Brain microvascular endothelial cell (primary cell): ENCODE results near the gene FMO4.

Experiments
- DNase-seq: peaks from one replicate; pipeline ENCODE4 v3.0.0-alpha.2; 2020
- H3K27ac ChIP-seq: fragments of 250-450 bp; sonication (Bioruptor Pico); 2 replicates; pipeline ENCODE4 v1.5.1; 2020; ENCODE audit warnings: mild to moderate bottlenecking, moderate library complexity
- H3K27me3 ChIP-seq: fragments of 250-450 bp; sonication (Bioruptor Pico); replicated peaks from 2 replicates; pipeline ENCODE4 v1.5.1; 2020; ENCODE audit warnings: mild to moderate bottlenecking
- H3K36me3 ChIP-seq: fragments of 250-450 bp; sonication (Bioruptor Pico); replicated peaks from 2 replicates; pipeline ENCODE4 v1.5.1; 2020; ENCODE audit warnings: mild to moderate bottlenecking
- H3K4me3 ChIP-seq: 2 replicates; pipeline ENCODE4 v1.5.1; 2011; ENCODE audit warnings: low read depth, mild to moderate bottlenecking, control low read depth, low read length, moderate library complexity
- in situ Hi-C: cut with HindIII; loops from 2 replicates; pipeline ENCODE4 v1.10.0; 2017; ENCODE audit warnings: low sequenced_read_pairs, low pct_ligation_motif_present
- TF ChIP-seq, protein P1 (sequence below): IDR thresholded peaks from 2 replicates; pipeline ENCODE4 v1.5.1; 2011; ENCODE audit warnings: low read depth, mild to moderate bottlenecking, moderate library complexity, low read length, control low read depth, inconsistent platforms; ENCODE audit errors: missing control alignments

FMO4 gene

DNA sequence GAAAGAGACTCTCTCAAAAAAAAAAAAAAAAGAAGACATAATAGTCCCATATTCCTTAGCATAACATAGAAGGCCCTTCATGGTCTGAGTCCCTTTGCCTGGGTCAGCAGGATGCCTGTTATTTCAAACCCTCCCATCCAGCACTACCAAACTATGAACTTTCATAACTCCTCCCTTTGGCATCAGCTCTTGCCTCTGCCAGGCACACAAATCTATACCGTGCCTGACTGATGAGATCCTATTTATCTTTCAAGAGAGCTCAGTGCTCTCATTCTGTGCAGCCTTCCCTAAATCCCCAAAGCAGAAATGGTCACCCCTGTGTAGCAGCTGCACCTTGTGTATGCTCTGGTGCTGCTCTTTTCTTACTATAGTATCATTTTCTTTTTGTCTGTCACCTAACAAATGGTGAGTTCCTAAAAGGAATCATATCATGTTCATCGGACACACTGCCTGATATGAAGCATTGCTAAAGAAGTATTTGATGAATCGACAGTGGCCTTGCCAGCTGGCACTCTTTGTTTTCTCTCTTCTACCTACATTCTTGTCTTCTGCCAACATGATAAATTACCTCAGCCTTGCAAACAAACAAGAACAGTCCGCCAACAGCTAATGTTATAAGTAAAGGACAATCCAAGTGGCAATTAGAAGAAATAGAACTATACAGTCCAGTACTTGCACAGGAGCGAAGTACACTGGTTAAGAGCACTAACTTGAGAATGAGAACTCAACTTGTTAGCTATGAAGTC is 29.9 kb downstream of the FMO4 start:
- in situ Hi-C loops = no loop called here
- H3K4me3 ChIP-seq = no peak overlapping the region
- no peak for DNase-seq
- H3K27me3 ChIP-seq = no peaks in the 10 kb centered on the region
- H3K36me3 ChIP-seq = no peaks in the 10 kb centered on the region
- no peak overlapping the region for H3K27ac ChIP-seq
- TF ChIP-seq, protein P1, sequence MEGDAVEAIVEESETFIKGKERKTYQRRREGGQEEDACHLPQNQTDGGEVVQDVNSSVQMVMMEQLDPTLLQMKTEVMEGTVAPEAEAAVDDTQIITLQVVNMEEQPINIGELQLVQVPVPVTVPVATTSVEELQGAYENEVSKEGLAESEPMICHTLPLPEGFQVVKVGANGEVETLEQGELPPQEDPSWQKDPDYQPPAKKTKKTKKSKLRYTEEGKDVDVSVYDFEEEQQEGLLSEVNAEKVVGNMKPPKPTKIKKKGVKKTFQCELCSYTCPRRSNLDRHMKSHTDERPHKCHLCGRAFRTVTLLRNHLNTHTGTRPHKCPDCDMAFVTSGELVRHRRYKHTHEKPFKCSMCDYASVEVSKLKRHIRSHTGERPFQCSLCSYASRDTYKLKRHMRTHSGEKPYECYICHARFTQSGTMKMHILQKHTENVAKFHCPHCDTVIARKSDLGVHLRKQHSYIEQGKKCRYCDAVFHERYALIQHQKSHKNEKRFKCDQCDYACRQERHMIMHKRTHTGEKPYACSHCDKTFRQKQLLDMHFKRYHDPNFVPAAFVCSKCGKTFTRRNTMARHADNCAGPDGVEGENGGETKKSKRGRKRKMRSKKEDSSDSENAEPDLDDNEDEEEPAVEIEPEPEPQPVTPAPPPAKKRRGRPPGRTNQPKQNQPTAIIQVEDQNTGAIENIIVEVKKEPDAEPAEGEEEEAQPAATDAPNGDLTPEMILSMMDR = no peak

- TF ChIP-seq, protein P1 = no peak
- Histone ChIP-seq H3K27ac (no peak overlapping the region), H3K27me3 (no peaks in the 10 kb centered on the region), H3K36me3 (no peaks in the 10 kb centered on the region), H3K4me3 (no peak overlapping the region)
- in situ Hi-C loops = no loop called here
- DNase-seq = no peak
Observed at GRCh38 chr1:171344473-171344820, 30.5 kb downstream of the FMO4 start.

- no peak for DNase-seq
- no peaks in the 10 kb centered on the region for H3K27me3 ChIP-seq
- H3K4me3 ChIP-seq = no peak overlapping the region
- H3K36me3 ChIP-seq = no peaks in the 10 kb centered on the region
- H3K27ac ChIP-seq = no peak overlapping the region
- in situ Hi-C loops = no loop called here
- TF ChIP-seq, protein P1 = no peak
Observed at GRCh38 chr1:171345536-171345935, 31.6 kb downstream of the FMO4 start.

DNA sequence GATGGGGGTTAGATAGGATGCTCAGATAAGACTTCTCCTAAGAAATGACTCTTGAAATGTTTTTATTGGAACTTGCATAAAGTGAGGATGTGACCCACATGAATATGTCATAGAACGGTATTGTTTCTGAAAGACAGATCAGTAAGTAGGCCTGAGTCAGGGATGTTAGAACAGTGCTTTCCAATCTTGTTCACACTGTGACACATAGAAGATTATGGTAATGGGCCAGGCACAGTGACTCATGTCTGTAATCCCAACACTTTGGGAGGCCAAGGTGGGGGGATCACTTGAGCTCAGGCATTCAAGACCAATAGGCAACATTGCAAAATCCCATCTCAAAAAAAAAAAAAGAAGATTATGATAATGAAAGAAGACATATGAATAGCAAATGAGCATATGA is 32.9 kb downstream of the FMO4 start:
- Histone ChIP-seq H3K27me3 (no peaks in the 10 kb centered on the region), H3K4me3 (no peak overlapping the region), H3K27ac (no peak overlapping the region), H3K36me3 (no peaks in the 10 kb centered on the region)
- TF ChIP-seq, protein P1 = no peak
- peak; percentile 16 for DNase-seq
- in situ Hi-C loops = no loop called here

GRCh38 chr1:171350594-171350993 is 36.6 kb downstream of the FMO4 start:
- H3K36me3 ChIP-seq = no peaks in the 10 kb centered on the region
- H3K4me3 ChIP-seq = no peak overlapping the region
- H3K27me3 ChIP-seq = no peaks in the 10 kb centered on the region
- in situ Hi-C loops = no loop called here
- H3K27ac ChIP-seq = no peak overlapping the region
- TF ChIP-seq, protein P1 = no peak
- no peak for DNase-seq

GRCh38 chr1:171351961-171352360 is 38.0 kb downstream of the FMO4 start:
- Histone ChIP-seq H3K27ac (no peak overlapping the region), H3K36me3 (no peaks in the 10 kb centered on the region), H3K27me3 (no peaks in the 10 kb centered on the region), H3K4me3 (no peak overlapping the region)
- TF ChIP-seq, protein P1 = no peak
- no peak for DNase-seq
- in situ Hi-C loops = no loop called here
